ENCODE data around the gene ATP6V1G1.
"Not testable (repeated sequence)": the region's sequence is repeated elsewhere in the genome, so short reads cannot be mapped to it uniquely, and the experiment has no call there.

The ATP6V1G1 gene

DNA sequence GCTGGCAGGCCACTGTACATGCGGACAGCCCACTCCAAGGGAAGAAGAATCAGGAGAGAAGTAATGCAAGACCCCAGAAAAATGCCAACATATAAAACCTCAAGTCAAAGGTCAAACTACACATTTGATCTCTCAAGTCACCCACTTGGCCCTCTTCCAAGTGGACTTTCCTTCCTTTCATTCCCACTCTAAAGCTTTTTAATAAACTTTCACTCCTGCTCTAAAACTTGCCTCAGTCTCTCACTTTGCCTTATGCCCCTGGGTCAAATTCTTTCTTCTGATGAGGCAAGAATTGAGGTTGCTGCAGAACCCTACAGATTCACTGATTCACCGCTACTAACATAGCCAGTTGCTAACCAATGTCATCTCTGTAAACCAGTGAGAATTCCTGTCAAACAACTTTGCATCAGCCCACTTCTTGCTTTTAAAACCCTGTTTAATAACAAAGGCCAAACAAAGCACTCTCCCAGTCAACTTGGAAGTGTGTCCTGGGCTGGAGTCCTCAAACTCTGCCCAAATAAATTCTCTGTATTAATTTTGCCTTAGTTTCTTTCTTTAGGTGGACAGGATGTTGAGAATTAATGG, 6.9 kb upstream of the ATP6V1G1 start:
- no peak for DNase-seq

- DNase-seq, result no peak
These were observed 4.0 kb upstream of the ATP6V1G1 start for GRCh38 chr9:114583371-114584155.

GRCh38 chr9:114588210-114588609, 641 bp downstream of the ATP6V1G1 start:
- peak; percentile 32 for DNase-seq

DNA sequence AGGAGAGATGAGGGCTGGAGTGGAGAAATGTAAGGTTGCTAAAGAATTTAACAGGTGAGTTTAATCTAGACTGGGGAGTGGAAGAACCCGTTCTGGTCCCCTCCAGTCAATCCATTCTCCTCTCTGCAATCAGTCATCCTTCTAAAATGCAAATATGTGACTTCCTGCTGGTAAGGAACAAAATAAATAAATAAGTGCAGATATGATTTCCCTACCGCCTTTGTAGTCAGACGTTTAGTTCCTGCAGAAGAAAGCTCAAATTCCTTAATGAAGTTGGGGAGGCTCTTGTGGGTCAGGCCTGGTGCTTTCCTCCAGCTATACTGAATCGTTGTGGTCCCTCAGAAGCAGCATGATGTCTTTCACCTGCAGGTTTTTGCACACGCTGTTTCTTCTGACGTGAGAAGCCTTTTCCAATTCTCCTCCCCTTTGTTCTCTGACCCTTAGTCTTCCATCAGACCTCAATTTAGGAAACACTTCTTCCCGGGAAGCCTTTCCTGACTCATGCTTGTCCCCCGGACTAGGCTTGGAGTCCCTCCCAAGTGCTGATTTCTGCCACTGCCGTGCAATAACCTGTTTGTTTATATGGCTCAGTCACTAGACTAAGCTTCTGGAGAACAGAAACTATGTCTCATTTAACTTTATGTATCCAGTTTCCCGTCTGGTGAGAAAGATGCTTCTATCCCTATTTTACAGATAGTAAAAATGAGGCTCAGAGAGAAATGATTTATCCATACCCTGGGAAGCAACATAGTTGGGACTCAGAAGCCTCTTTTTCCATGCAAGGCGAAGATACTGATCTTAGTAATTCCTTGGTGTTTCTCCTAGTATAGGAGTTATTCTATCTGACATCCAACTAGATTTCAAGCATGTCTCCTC, 1.3 kb downstream of the ATP6V1G1 start:
- no peak for DNase-seq

- no peak for DNase-seq
These were observed 2.8 kb downstream of the ATP6V1G1 start for GRCh38 chr9:114590328-114590727.

DNA sequence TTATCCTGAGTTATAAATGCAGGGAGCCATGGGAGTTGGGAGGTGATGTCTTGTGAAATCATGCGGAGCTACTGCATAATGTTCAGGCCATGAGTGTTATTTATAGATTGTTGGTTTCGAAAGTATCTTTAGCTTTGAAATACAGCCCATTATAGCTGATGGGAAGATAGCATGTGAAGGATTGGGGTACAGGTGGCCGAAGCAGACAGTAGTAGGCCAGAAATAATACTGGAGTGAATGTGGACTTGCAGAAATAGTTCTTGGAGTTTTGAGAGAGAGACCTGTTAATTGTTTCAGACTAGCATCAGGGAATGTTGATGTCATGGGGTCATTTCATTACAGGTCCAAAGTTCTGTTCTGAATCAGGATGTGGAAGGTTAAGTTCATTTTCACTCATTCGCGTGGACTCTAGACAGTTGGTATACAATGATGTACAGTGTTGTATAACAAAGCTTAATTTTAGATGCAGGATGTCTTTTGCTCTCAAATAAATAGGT, 3.8 kb downstream of the ATP6V1G1 start:
- no peak for DNase-seq

- no peak for DNase-seq
These were observed 4.3 kb downstream of the ATP6V1G1 start for GRCh38 chr9:114591849-114592248.

DNA sequence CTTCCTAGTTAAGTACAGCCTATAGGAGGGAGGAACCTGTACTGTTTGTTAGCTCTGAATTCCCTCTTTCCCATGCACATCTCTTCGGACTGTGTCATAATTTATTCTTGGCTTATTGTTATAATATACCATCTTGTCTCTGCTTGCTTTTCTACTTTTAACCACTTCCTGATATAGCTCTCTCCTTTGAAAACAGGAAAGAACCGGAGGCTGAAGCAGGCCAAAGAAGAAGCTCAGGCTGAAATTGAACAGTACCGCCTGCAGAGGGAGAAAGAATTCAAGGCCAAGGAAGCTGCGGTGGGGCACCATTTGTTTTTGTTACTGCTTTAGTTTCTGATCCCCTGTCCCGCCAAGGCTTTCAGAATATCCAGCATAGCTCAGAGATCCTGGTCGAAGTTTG, 4.8 kb downstream of the ATP6V1G1 start:
- DNase-seq, result no peak

GRCh38 chr9:114594136-114594535, 6.6 kb downstream of the ATP6V1G1 start:
- DNase-seq, result no peak

GRCh38 chr9:114600502-114601248, 13.1 kb downstream of the ATP6V1G1 start:
- DNase-seq, result not testable (repeated sequence)

GRCh38 chr9:114601787-114602186, 14.2 kb downstream of the ATP6V1G1 start:
- DNase-seq, result not testable (repeated sequence)

DNA sequence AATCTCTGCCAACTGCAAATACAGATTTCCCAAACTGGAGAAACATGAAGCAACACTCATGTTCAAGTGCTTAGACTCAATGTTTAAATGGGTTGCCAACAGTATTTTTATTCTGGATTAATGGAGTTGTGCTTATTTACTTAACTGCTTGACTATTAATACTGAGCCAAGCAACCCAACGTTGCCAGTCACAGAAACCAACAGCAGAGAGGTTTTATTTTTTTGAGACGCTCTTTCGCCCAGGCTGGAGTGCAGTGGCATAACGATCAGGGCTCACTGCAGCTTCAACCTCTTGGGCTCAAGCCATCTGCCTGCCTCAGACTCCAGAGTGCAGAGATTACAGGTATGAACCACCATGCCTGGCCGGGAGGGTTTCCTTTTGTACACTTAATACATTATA, 15.1 kb downstream of the ATP6V1G1 start:
- no peak for DNase-seq

- no peak for DNase-seq
These were observed 15.7 kb downstream of the ATP6V1G1 start for GRCh38 chr9:114603248-114603647.

DNA sequence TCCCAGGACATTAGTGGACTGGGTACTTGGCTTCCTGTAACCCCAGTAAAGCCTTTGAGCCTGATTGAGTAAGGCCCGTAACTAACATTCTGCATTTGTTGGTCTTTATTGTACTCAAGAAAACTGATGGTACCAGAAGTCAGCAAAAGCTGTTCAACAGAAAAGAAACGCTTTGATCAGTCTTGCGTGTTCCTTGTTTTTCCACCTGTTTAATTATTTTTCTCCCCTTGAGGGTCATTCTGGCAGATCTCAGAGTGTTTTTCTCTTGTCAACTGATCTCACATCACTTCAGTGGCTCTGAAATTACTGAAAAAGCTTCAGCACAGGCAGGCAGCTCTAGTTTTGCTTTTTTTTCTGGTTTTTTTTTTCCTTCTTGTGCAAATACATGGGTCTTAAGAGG, 17.4 kb downstream of the ATP6V1G1 start:
- no peak for DNase-seq

DNA sequence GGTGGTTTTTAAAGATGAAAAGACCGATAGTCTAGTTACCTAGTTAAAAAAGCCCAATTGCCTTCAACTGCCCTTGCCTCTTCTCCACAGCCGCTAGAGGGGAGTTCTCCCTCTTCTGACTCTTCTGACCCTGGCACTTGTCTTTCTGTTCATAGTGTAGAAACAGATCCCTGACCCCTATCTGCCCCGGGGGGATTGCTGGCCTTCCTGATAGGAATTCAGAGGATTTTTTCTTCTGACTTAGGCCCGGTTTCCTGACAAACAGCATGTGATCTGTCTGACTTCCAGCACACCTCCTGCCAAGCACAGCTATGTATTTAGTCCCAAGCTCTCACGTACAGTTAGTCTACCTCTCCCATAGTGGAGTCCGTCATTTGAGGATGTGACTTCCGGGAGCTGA, 18.5 kb downstream of the ATP6V1G1 start:
- no peak for DNase-seq

DNA sequence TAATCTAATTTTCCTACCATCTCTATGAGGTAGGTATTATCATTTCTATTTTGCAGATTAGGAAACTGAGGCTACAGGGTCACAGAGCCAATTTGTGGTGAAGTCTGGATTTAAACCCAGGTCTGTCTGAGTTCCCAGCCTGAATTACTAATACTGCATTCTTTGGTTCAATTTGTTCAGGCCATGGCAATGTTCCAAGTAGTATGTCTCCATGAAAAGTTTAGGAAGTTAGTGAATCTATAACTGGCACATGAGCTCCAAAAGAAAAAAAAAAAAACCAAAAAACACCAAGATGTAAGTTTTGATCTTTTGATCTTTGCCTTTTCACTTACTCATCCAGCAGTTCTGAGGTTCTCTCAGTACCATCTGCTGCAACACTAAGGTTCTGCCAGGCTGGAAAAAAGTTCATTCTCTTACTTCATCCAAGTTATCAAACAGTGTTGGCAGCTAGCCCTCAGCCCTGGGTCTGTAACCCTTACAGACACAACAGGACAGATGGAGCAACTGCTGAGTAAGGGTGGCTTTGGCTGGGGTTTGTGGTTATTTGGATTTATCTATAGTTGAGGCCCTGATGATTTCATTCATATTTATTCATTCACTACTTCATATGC, 19.1 kb downstream of the ATP6V1G1 start:
- DNase-seq, result no peak

DNA sequence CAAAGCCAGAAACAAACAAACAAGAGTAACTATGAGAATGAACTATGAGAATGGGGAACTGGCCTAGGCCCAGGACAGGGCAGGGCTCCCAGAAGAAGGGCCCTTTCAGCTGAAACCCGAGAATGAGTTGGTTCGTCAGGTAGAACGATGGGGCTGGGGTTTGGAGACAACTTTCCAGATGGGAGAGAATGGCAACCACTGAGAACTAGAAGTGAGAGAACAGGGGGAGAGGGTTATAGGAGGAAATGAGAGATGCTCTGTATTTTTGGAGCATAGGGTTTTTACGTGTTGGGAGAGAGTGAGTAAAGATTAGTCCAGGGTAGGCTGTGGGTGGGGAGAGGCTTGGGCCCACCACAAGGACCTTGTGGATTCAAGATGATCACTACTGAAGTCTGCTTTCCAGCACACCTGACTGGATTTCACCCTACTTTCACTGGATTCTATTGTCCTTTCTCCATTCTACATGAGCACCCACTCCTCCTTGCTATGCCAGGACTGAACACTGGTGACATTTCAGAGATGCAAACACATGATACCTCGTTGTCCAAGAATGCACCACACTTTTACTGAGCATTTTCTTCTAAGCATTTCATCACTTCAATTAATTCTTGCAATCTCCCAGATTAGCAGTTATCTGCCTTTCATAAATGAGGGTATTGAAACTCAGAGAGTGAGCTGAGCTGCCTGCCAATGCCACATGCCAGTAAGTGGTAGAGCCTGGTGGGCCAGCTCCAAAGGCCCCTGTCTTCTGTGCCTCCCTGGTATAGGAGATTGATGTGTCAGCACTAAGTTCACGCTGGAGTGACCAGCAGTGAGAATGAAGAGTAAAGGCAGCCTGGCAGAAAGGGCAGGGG, 20.3 kb downstream of the ATP6V1G1 start:
- no peak for DNase-seq

- no peak for DNase-seq
These were observed 20.9 kb downstream of the ATP6V1G1 start for GRCh38 chr9:114608525-114608796.

- peak; percentile 75 for DNase-seq
These were observed 24.1 kb downstream of the ATP6V1G1 start for GRCh38 chr9:114611516-114612271.

GRCh38 chr9:114612272-114612923, 24.8 kb downstream of the ATP6V1G1 start:
- no peak for DNase-seq
